HG03159 (cell line): ENCODE data around the gene TRAPPC11.

Experiments used
- ATAC-seq: cut with Tn5 transposase; IDR thresholded peaks from one replicate; pipeline ENCODE4 v1.9.1; 2021; ENCODE audit warnings: mild to moderate bottlenecking, moderate library complexity; ENCODE audit not compliant: unreplicated experiment

TRAPPC11 gene

GRCh38 chr4:183636923-183637322 is 22.2 kb upstream of the TRAPPC11 start:
- ATAC-seq, result no peak

GRCh38 chr4:183637461-183637860 is 21.6 kb upstream of the TRAPPC11 start:
- no peak for ATAC-seq

GRCh38 chr4:183638436-183638835 is 20.7 kb upstream of the TRAPPC11 start:
- ATAC-seq, result no peak

- ATAC-seq, result no peak
These were observed 19.8 kb upstream of the TRAPPC11 start for GRCh38 chr4:183639291-183639690.

GRCh38 chr4:183645326-183645725 is 13.8 kb upstream of the TRAPPC11 start:
- ATAC-seq, result no peak

GRCh38 chr4:183657564-183657963 is 1.5 kb upstream of the TRAPPC11 start:
- no peak for ATAC-seq

- ATAC-seq, result no peak
These were observed 598 bp upstream of the TRAPPC11 start for GRCh38 chr4:183658362-183659028.

GRCh38 chr4:183659872-183660242 is 764 bp downstream of the TRAPPC11 start:
- no peak for ATAC-seq

GRCh38 chr4:183666088-183666487 is 7.0 kb downstream of the TRAPPC11 start:
- ATAC-seq, result no peak

- ATAC-seq, result no peak
These were observed 11.2 kb downstream of the TRAPPC11 start for GRCh38 chr4:183670251-183670650.

- ATAC-seq, result no peak
These were observed 12.0 kb downstream of the TRAPPC11 start for GRCh38 chr4:183670960-183671555.

- ATAC-seq, result no peak
These were observed 15.1 kb downstream of the TRAPPC11 start for GRCh38 chr4:183674153-183674552.

GRCh38 chr4:183675625-183676024 is 16.5 kb downstream of the TRAPPC11 start:
- no peak for ATAC-seq

GRCh38 chr4:183681119-183681518 is 22.0 kb downstream of the TRAPPC11 start:
- no peak for ATAC-seq

- no peak for ATAC-seq
These were observed 27.4 kb downstream of the TRAPPC11 start for GRCh38 chr4:183686461-183686860.

GRCh38 chr4:183688216-183688615 is 29.1 kb downstream of the TRAPPC11 start:
- no peak for ATAC-seq

GRCh38 chr4:183691006-183691405 is 31.9 kb downstream of the TRAPPC11 start:
- ATAC-seq, result no peak

- ATAC-seq, result no peak
These were observed 32.8 kb downstream of the TRAPPC11 start for GRCh38 chr4:183691897-183692296.

- no peak for ATAC-seq
These were observed 39.8 kb downstream of the TRAPPC11 start for GRCh38 chr4:183698909-183699308.

GRCh38 chr4:183700407-183700806 is 41.3 kb downstream of the TRAPPC11 start:
- ATAC-seq, result no peak

- ATAC-seq, result no peak
These were observed 43.4 kb downstream of the TRAPPC11 start for GRCh38 chr4:183702492-183702891.

- no peak for ATAC-seq
These were observed 55.5 kb downstream of the TRAPPC11 start for GRCh38 chr4:183714626-183715025.

GRCh38 chr4:183716302-183716701 is 57.2 kb downstream of the TRAPPC11 start:
- ATAC-seq, result no peak
